ENCODE results near the gene PSD. TPM values are rescaled to one million over a fixed set of nuclear protein-coding genes. Genes with fewer than 3 reads are reported as not detected.

PSD gene
- total RNA-seq, 6 donors from 2014 or later: 1.1 to 28.3 (median 3.5) TPM

- no peak for DNase-seq
- H3K9me3 ChIP-seq: no peaks in the 10 kb centered on the region
- TF ChIP-seq EP300 (IDR thresholded peaks at IDR 0.05) (no peak), POLR2AphosphoS5 (IDR thresholded peaks at IDR 0.05) (no peak), POLR2A (IDR thresholded peaks at IDR 0.05) (no peak)
- TF ChIP-seq, protein P1, sequence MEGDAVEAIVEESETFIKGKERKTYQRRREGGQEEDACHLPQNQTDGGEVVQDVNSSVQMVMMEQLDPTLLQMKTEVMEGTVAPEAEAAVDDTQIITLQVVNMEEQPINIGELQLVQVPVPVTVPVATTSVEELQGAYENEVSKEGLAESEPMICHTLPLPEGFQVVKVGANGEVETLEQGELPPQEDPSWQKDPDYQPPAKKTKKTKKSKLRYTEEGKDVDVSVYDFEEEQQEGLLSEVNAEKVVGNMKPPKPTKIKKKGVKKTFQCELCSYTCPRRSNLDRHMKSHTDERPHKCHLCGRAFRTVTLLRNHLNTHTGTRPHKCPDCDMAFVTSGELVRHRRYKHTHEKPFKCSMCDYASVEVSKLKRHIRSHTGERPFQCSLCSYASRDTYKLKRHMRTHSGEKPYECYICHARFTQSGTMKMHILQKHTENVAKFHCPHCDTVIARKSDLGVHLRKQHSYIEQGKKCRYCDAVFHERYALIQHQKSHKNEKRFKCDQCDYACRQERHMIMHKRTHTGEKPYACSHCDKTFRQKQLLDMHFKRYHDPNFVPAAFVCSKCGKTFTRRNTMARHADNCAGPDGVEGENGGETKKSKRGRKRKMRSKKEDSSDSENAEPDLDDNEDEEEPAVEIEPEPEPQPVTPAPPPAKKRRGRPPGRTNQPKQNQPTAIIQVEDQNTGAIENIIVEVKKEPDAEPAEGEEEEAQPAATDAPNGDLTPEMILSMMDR (IDR thresholded peaks at IDR 0.05): no peak
- peaks cover 21 to 36% (median 31%) of the 10 kb centered on the region in 4 donors for H3K4me1 ChIP-seq
- H3K27ac ChIP-seq: no peak overlapping the region
- 85 to 90% methylated on average over 10 of the region's 10 CpGs for WGBS, 2 donors
- H3K4me3 ChIP-seq: no peak overlapping the region
- no peaks in the 10 kb centered on the region for H3K27me3 ChIP-seq
- H3K36me3 ChIP-seq: no peaks in the 10 kb centered on the region
- ATAC-seq (ENCODE audit: low FRiP score in 2 of 2): no peak
These were observed 45.4 kb upstream of the PSD start for GRCh38 chr10:102463983-102464382.

GRCh38 chr10:102462512-102463054, 44.0 kb upstream of the PSD start:
- DNase-seq: no peak
- H3K27me3 ChIP-seq: no peaks in the 10 kb centered on the region
- WGBS, 2 donors: 59 to 74% methylated on average over 6 of the region's 6 CpGs
- no peak for ATAC-seq (ENCODE audit: low FRiP score in 2 of 2)
- peak overlapping the region in 2 of 4 donors; percentile 70 to 72 for H3K4me3 ChIP-seq
- H3K9me3 ChIP-seq: no peaks in the 10 kb centered on the region
- peaks cover 21 to 27% (median 23%) of the 10 kb centered on the region in 4 donors for H3K4me1 ChIP-seq
- TF ChIP-seq POLR2A (IDR thresholded peaks at IDR 0.05) (no peak), EP300 (IDR thresholded peaks at IDR 0.05) (no peak), POLR2AphosphoS5 (IDR thresholded peaks at IDR 0.05) (no peak)
- TF ChIP-seq, protein P1 (IDR thresholded peaks at IDR 0.05): no peak
- peak overlapping the region in 2 of 4 donors; percentile 63 to 83 for H3K27ac ChIP-seq
- no peaks in the 10 kb centered on the region for H3K36me3 ChIP-seq

DNA sequence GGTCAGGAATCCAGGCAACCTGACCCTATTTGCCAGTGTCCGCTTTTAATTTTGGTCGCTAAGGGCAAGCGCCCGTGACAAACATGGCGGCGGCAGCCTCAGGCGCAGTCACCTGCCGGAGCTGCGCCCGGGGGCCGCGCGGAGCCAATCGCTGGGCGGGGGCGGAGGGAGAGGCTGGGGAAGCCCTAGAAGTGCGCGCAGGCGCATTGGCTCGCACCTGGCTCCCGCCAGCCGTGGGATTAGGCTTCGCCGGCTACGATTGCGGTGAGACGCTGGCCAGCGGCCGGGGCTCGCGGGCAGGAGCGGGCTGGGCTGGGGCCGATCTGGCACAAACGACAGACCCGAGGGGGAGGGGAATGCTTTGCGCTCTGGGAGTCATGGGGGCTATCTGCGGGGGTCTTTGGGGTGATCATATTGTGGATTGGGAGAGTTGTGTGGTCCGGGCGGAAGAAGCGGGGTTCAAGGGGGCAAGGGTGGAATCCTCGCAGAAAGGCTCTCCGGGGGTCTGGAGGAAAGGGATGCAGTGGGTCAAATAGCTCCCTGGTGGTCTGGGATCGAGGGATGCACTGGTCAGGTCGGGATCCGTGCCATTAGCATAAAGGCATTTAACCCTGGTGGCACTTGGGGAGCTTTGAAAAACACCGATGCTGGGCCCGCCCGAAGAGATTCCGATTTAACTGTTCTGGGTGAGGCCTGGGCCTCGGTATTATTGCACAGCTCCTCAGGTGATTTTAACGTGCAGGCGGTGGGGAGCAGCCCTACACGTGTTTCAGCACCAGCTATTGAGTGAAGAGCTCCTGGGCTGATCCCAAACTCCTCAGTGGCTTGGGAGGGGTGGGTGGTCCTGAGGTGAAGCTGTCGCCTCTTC, 42.8 kb upstream of the PSD start:
- DNase-seq: peak; percentile 97 to 99
- peak overlapping the region; percentile 45 to 72 (median 61) for H3K4me3 ChIP-seq
- H3K36me3 ChIP-seq: no peaks in the 10 kb centered on the region
- peak; percentile 94 to 95 for ATAC-seq (ENCODE audit: low FRiP score in 2 of 2)
- TF ChIP-seq EP300 (IDR thresholded peaks at IDR 0.05) (no peak), POLR2AphosphoS5 (IDR thresholded peaks at IDR 0.05) (peak; percentile 61), POLR2A (IDR thresholded peaks at IDR 0.05) (peak in 2 of 4 donors; percentile 48 to 88)
- WGBS, 2 donors: 4 to 12% methylated on average over 20 to 53 of the region's 54 CpGs
- no peaks in the 10 kb centered on the region for H3K9me3 ChIP-seq
- no peaks in the 10 kb centered on the region for H3K27me3 ChIP-seq
- H3K4me1 ChIP-seq: peaks cover 21 to 32% (median 28%) of the 10 kb centered on the region in 4 donors
- H3K27ac ChIP-seq: peak overlapping the region; percentile 27 to 87 (median 78)

DNA sequence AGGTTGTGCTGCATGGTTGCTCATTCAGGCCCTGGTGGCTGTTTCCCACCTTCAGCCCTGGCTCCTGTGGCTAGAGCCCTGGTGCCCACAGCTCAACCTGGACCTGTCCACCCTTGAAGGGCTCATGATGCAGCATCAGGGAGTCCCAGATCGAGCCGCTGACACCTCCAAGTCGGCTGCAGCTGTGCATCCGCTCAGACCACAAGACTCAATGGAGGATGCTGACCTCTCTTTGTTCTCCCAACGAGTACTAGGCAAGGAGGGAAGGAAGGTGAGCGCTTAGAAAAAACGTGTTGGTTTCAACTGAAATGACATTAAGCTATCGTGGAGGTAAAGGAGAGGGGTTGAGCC, 42.2 kb upstream of the PSD start:
- no peaks in the 10 kb centered on the region for H3K27me3 ChIP-seq
- no peak for DNase-seq
- WGBS, 2 donors: 28 to 32% methylated on average over 8 of the region's 8 CpGs
- TF ChIP-seq, protein P1 (IDR thresholded peaks at IDR 0.05): no peak
- TF ChIP-seq POLR2AphosphoS5 (IDR thresholded peaks at IDR 0.05) (no peak), EP300 (IDR thresholded peaks at IDR 0.05) (no peak), POLR2A (IDR thresholded peaks at IDR 0.05) (no peak)
- peak overlapping the region in 3 of 4 donors; percentile 74 to 87 (median 83) for H3K27ac ChIP-seq
- H3K9me3 ChIP-seq: no peaks in the 10 kb centered on the region
- H3K4me1 ChIP-seq: peaks cover 21 to 36% (median 32%) of the 10 kb centered on the region in 4 donors
- H3K36me3 ChIP-seq: no peaks in the 10 kb centered on the region
- ATAC-seq (ENCODE audit: low FRiP score in 2 of 2): no peak
- H3K4me3 ChIP-seq: peak overlapping the region; percentile 45 to 72 (median 61)

DNA sequence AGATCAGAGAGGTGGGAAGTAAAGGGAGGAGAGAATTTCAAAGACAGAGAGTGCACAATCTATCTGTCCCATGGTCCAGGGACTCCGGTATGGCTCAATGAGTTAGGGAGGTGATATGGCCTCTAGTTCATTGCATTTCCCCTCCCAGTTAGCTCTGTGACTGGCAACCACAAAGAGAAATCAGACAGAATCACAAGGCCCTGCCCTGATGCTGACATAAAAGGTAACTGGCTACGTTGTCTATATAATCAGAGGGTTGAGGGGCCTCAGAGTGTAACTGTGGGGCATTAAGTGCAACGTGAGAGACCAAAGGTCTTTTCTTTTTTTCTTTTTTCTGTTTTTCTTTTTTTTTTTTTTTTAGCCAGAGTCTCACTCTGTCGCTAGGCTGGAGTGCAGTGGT, 40.1 kb upstream of the PSD start:
- TF ChIP-seq POLR2AphosphoS5 (IDR thresholded peaks at IDR 0.05) (no peak), EP300 (IDR thresholded peaks at IDR 0.05) (no peak), POLR2A (IDR thresholded peaks at IDR 0.05) (no peak)
- TF ChIP-seq, protein P1 (IDR thresholded peaks at IDR 0.05): no peak
- ATAC-seq (ENCODE audit: low FRiP score in 2 of 2): no peak
- Histone ChIP-seq H3K9me3 (no peaks in the 10 kb centered on the region), H3K27me3 (no peaks in the 10 kb centered on the region), H3K36me3 (no peaks in the 10 kb centered on the region), H3K4me3 (no peak overlapping the region), H3K27ac (no peak overlapping the region), H3K4me1 (peaks cover 29 to 54% (median 45%) of the 10 kb centered on the region in 4 donors)
- 75 to 76% methylated on average over 4 of the region's 4 CpGs for WGBS, 2 donors
- no peak for DNase-seq
